GM21515 (cell line): ENCODE measurements around the gene ANAPC10.
"Not testable (repeated sequence)": the region's sequence is repeated elsewhere in the genome, so short reads cannot be mapped to it uniquely, and the experiment has no call there.

Experiments used
- ATAC-seq: cut with Tn5 transposase; IDR thresholded peaks from one replicate; pipeline ENCODE4 v1.9.1; 2021; ENCODE audit not compliant: unreplicated experiment

Gene ANAPC10

GRCh38 chr4:145010315-145010714, 87.7 kb downstream of the ANAPC10 start:
- ATAC-seq: not testable (repeated sequence)

DNA sequence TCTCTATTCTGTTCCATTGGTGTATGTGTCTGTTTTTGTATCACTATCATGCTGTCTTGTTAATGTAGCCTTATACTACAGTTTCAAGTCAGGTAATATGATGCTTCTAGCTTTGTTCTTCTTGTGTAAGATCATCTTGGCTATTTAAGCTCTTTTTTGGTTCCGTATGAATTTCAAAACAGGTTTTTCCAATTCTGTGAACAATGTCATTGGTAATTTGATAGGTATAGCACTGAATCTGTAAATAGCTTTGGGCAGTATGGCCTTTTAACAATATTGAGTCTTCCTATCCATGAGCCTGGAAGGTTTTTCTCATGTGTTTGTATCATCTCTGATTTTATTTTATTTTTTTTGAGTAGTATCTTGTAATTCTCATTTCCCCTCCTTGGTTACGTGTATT, 94.3 kb downstream of the ANAPC10 start:
- no peak for ATAC-seq

- no peak for ATAC-seq
Observed at GRCh38 chr4:145001635-145002034, 96.4 kb downstream of the ANAPC10 start.

DNA sequence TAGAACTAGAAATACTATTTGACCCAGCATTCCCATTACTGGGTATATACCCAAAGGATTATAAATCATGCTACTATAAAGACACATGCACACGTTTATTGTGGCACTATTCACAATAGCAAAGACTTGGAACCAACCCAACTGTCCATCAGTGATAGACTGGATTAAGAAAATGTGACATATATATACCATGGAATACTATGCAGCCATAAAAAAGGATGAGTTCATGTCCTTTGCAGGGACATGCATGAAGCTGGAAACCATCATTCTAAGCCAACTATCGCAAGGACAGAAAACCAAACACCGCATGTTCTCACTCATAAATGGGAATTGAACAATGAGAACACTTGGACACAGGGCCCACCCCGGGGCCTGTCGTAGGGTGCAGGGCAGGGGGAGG, 97.3 kb downstream of the ANAPC10 start:
- not testable (repeated sequence) for ATAC-seq

GRCh38 chr4:144989306-144989705, 108.7 kb downstream of the ANAPC10 start:
- no peak for ATAC-seq

DNA sequence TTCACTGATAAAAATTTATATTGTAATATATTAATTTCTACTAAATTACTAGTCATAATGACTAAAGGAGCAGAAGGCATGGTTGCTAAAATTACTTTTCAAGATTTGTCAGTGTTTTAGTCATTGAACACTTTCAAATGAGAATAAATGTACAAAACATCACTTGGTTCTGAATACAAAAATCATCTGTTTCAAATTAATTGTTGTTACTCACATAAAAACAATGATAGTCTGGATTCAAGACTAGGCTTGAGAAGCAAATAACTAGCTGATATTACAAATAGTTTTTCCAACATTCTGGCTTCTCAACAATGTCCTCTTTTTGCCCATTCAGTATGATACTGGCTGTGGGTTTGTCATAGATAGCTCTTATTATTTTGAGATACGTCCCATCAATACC, 112.5 kb downstream of the ANAPC10 start:
- ATAC-seq: no peak

DNA sequence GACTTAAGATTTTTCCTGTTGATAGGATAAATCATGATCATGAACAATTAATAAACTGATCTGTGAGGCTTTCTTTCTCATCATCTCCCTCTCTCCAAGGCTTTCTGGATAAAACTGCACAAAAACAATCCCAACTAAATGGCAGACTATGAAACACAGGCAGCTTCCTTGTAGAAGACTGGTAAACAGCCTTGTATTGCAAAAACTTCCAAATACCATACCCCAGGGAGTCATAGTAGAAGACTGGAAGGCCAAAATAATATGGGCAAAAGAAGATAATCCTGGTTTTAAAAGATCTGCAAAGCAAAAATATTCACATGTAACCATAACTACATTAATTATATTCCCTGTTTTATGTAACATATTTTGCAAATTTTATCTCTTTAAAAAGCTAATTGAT, 113.0 kb downstream of the ANAPC10 start:
- no peak for ATAC-seq

GRCh38 chr4:144984241-144984640, 113.8 kb downstream of the ANAPC10 start:
- no peak for ATAC-seq

- ATAC-seq: no peak
Observed at GRCh38 chr4:144975718-144976117, 122.3 kb downstream of the ANAPC10 start.

GRCh38 chr4:144970597-144970996, 127.4 kb downstream of the ANAPC10 start:
- peak; percentile 64 for ATAC-seq

GRCh38 chr4:144969821-144970220, 128.2 kb downstream of the ANAPC10 start:
- ATAC-seq: no peak

GRCh38 chr4:144968606-144969005, 129.4 kb downstream of the ANAPC10 start:
- ATAC-seq: no peak

DNA sequence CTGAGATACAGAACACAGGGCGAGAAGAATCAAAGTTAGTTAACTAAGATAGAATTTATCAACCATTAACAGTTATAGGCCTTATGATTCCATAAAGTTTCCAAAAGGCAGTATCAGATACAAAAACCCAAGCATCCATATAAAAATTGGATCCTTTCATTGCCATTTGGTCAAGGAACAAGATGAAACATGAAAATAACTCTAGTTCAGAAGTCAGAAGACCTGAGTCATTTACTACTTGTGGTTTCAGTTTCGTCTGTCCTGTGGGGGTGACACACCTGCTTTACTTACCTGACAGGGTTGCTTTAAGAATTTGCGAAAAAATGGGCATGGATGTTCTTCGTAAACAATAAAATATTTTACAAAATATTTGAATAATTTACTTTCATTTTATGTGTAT, 130.8 kb downstream of the ANAPC10 start:
- ATAC-seq: peak; percentile 73

DNA sequence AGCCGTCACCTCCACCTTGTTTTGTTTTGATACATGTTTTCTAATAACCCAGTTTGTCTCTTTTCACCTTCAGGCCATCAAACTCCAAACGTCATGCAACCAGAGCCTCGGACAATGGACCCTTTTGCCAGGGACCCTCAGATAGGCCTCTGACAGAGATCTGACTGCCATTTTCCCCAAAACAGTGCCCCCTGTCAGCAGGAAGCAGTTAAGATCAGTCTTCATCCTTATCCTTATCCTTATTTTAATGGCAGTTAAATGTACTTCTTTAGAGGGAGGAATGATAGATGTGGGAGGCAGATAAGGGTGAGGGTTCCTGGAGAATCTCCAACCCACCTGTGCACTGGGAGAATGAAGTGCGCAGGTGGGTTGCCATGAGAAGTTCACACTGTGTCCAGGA, 135.7 kb downstream of the ANAPC10 start:
- no peak for ATAC-seq

DNA sequence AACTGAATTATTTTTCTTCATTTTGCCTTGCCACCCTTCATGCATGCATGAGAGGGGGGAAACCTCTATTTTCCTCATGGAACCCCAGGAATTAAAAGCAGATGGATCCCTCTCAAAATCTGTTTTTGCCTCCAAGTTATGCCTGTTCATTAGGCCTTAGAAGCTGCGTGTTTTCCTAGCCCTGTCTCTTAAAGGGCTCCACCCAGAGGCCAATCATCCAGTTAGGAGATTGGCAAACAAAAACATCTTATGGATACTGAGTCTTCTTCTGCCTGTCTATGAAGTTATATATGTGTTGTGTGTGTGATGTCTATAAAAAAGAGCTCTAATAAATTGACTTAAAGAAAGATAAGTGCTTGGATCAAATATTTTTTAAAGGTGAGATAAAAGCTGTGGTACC, 142.9 kb downstream of the ANAPC10 start:
- ATAC-seq: no peak

DNA sequence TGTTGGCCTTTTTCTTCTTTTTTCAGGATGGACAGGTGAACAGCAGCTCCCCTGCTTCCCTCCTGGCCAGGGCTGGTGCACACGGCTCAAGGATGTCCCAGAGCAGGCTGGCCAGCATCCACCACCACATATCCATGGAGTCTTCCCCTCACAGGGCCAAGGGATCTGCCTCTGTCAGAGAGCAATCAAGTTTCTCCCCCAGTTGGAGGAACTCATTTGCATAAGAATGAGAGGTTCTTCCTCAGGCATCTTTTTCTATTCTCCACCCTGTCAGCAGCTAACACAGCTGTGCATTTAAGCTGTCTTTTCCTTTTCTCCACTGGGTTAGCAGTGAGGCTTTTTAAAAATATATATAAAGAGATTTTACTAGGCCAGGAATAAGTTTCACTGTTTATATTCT, 143.8 kb downstream of the ANAPC10 start:
- no peak for ATAC-seq

- ATAC-seq: no peak
Observed at GRCh38 chr4:144948421-144948820, 149.6 kb downstream of the ANAPC10 start.

GRCh38 chr4:144948009-144948408, 150.0 kb downstream of the ANAPC10 start:
- ATAC-seq: no peak
